RWPE1 (cell line): ENCODE results near the gene CAV2.

Experiments
- CTCF ChIA-PET: fragments of 350-600 bp; sonication (Branson Sonifier 250); formaldehyde crosslinking; extraction: SDS; loops from one replicate; lab custom pipeline; 2021; lab: Yijun Ruan, JAX
- POLR2A ChIA-PET: fragments of 400-600 bp; formaldehyde crosslinking; extraction: SDS; loops from one replicate; lab custom pipeline; 2020; ENCODE audit warnings: antibody characterized with exemption; ENCODE audit not compliant: low non-redundant PET; lab: Yijun Ruan, JAX
- DNase-seq: peaks from one replicate; pipeline ENCODE4 v3.0.0; 2012; ENCODE audit warnings: low spot score
- H3K27ac ChIP-seq: fragments of 450-650 bp; 2 replicates; pipeline ENCODE4 v1.5.1; 2017
- TF ChIP-seq, protein P1 (sequence below): fragments of 450-650 bp; conservative IDR thresholded peaks from 2 replicates; pipeline ENCODE4 v1.5.1; 2017; ENCODE audit warnings: low read depth, mild to moderate bottlenecking

CAV2 gene

DNA sequence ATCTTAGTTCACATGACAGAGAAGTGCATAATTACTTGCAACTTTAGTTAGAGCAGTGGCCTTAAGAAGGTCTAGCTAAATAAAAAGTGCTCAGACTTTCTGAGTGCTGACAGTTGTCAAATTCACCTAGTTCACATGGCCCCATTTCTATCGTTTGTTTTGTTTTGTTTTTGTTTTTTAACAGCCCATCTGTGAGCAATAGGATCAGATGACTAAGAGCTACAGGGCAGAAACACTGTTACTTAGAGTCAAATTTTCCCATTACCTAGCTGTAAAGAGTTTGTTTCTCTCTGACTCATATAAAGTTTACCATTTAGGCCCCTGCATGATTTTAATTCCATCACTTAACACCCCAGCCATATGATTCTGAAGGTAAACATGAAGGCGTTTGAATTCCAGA, 44.1 kb downstream of the CAV2 start:
- CTCF ChIA-PET: interaction anchor here (0.7 kb wide), 1 partner anchor 100 kb away, joined by 4 read pairs; no protein-coding TSS in a partner anchor
- POLR2A ChIA-PET: no interaction called here
- H3K27ac ChIP-seq: no peak overlapping the region
- TF ChIP-seq, protein P1, sequence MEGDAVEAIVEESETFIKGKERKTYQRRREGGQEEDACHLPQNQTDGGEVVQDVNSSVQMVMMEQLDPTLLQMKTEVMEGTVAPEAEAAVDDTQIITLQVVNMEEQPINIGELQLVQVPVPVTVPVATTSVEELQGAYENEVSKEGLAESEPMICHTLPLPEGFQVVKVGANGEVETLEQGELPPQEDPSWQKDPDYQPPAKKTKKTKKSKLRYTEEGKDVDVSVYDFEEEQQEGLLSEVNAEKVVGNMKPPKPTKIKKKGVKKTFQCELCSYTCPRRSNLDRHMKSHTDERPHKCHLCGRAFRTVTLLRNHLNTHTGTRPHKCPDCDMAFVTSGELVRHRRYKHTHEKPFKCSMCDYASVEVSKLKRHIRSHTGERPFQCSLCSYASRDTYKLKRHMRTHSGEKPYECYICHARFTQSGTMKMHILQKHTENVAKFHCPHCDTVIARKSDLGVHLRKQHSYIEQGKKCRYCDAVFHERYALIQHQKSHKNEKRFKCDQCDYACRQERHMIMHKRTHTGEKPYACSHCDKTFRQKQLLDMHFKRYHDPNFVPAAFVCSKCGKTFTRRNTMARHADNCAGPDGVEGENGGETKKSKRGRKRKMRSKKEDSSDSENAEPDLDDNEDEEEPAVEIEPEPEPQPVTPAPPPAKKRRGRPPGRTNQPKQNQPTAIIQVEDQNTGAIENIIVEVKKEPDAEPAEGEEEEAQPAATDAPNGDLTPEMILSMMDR: no peak
- no peak for DNase-seq

DNA sequence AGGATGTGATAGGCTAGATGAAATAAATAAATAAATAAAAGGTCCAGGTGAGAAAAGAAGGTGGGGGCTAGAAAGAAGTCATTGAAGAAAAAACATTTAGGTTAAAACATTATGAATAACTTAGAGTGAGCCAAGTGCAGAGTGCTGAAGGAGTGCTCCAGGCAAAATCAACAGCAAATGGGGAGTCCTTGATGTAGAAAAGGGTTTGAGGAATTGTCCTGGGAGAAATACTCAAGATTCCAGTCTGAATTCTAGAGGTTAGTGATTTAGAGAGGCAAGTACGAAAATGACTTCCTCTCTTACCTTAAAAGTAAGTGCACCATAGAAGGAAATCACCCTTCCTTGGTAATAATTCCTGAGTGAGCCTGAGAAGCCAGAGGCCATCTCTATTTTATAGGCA, 44.9 kb downstream of the CAV2 start:
- CTCF ChIA-PET: no interaction called here
- no peak for DNase-seq
- POLR2A ChIA-PET: no interaction called here
- TF ChIP-seq, protein P1: no peak
- no peak overlapping the region for H3K27ac ChIP-seq

DNA sequence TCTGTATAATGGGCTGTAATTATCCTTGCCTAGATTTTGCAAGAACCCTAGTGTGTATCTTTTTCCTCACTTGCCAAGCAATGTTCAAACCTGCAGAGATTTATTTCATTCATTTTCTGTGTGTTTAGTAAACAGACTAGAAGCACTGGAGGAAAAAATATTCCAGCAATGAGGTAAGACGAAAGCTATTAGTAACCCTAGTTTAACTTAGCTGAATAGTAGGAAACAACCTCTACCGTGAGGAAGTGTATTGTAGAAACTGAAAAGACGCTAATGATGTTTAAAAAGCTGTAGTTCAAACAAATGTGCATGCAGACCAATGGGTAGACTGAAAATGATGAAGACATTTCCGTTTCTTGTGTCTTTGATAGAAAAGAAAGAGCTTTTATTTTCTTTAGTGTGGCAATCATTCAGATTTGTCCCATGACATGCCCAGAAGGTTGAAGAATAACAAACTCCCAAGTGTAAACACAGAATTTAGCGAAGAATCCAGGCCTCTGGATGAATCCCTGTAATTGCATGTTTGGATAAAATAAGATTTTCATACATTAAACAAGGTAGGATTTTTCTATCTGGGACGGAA, 46.0 kb downstream of the CAV2 start:
- TF ChIP-seq, protein P1: no peak
- DNase-seq: no peak
- ChIA-PET POLR2A (no interaction called here), CTCF (interaction anchor here (0.7 kb wide), 1 partner anchor 745 kb away, joined by 4 read pairs; no protein-coding TSS in a partner anchor)
- H3K27ac ChIP-seq: no peak overlapping the region

DNA sequence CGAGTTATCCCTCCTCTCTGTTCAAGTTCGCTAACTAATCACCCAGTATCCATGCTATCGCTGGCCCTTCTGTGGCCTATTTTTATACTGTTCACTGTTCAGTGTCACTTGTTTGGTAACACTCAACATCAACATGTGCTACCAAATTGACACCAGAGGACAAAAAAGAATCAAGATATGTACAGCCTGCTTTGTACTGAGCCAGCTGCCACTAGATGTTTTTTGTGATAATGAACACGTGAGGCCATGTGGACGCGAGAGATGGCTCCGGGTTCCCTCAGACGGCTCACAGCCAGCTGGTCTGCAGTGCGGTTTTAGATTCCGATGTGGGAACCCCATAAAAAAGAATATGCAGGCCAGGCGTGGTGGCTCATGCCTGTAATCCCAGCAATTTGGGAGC, 46.5 kb downstream of the CAV2 start:
- H3K27ac ChIP-seq: peak overlapping the region; percentile 45
- TF ChIP-seq, protein P1: no peak
- CTCF ChIA-PET: interaction anchor here (0.6 to 0.8 kb wide), 4 partner anchors 16 to 744 kb away, joined by 4 to 7 read pairs (median 4); no protein-coding TSS in a partner anchor
- POLR2A ChIA-PET: interaction anchor here (0.7 kb wide), 1 partner anchor 210 kb away, joined by 3 read pairs; no protein-coding TSS in a partner anchor
- DNase-seq: no peak

DNA sequence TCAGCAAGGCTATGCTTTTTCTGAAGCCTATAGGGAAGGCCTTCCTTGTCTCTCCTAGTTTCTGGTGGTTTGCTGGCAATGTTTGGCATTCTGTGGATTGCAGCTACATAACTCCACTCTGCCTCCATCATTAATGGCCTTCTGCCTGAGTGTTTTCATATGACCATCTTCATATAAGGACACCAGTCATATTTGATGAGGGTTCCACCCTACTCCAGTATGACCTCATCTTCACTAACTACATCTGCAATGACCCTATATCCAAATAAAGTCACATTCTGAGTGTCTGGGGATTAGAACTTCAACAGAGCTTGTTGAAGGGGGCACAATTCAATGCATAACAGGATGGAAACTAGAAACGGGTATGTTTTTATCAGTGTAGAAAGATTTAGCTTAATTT, 47.4 kb downstream of the CAV2 start:
- no peak overlapping the region for H3K27ac ChIP-seq
- no peak for DNase-seq
- ChIA-PET CTCF (interaction anchor here (0.6 to 0.7 kb wide), 3 partner anchors 25 to 167 kb away, joined by 3 to 5 read pairs (median 4); no protein-coding TSS in a partner anchor), POLR2A (interaction anchor here (0.7 kb wide), 1 partner anchor 209 kb away, joined by 3 read pairs; no protein-coding TSS in a partner anchor)
- TF ChIP-seq, protein P1: no peak

DNA sequence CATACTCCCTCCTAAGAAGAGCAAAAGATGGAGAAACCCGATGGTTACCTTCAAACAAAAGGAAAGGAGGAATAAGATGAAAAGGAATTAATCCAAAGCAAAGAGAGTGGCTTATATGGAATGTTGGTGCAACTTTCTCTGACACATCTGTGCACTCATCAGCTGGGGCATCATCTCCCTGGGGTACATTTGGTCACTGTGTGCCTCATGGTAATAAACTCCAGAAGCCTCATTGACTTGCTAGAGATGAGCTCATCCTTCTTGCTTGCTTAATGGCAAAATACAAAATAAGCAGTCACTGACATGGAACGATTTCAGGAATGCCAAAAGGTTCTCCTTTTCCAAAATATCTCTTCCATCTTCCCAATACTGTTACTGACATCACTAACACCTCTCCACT, 47.8 kb downstream of the CAV2 start:
- TF ChIP-seq, protein P1: no peak
- no peak overlapping the region for H3K27ac ChIP-seq
- CTCF ChIA-PET: interaction anchor here (0.7 kb wide), 1 partner anchor 152 kb away, joined by 3 read pairs; no protein-coding TSS in a partner anchor
- DNase-seq: no peak
- POLR2A ChIA-PET: no interaction called here
